GM18873 (cell line): Measurements from ENCODE around the gene NT5DC4.
"Not testable (repeated sequence)": the region's sequence is repeated elsewhere in the genome, so short reads cannot be mapped to it uniquely, and the experiment has no call there.

Experiments used
- ATAC-seq: cut with Tn5 transposase; IDR thresholded peaks from one replicate; pipeline ENCODE4 v1.9.1; 2021; ENCODE audit warnings: mild to moderate bottlenecking, moderate library complexity, moderate number of reproducible peaks; ENCODE audit not compliant: unreplicated experiment, low FRiP score

NT5DC4 gene

DNA sequence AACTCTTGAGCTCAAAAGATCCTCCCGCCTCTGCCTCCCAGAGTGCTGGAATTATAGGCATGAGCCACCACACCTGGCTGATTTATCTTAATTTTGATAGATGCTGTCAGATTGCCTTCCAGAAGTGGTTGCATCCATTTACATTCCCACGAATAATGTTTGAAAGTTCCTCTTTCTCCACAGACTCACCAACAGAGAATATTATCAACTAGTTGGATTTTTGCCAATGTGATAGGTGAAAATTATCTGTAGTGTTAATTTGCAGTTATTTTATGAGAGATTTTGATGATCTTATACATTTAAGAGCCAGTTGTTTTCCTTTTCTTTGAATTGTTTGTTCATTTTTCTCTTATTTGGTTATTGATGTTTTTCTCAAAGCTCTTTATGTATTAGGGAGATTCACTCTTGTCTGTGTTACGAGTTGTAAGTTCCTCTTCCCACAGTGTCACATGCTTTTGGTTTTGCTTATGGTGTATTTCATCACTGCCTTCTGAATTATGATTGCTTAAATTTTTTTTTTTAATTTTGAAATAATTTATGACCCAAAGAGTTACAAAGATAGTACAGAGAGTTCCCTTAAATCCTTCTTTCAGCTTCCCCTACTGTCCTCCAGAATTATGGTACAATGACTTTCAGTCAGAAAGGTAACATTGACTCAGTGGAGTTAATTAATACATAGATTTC, 20.7 kb upstream of the NT5DC4 start:
- ATAC-seq, result no peak

DNA sequence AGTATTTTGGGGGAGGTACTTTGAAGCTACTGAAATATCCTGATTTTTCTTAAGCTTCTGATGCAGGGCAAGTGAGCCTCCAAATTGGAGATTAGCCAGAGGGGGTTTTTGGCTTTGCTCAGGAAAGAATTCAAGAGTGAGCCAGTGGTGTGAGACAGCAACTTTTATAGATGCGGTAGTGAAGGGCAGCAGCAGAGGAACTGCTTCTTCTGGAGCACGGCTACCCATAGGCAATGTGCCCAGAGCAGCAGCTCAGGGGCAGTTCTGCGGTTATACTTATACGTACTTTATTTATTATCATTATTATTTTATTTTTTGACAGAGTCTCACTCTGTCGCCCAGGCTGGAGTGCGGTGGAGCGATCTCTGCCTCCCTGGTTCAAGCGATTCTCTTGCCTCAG, 19.8 kb upstream of the NT5DC4 start:
- ATAC-seq, result no peak

DNA sequence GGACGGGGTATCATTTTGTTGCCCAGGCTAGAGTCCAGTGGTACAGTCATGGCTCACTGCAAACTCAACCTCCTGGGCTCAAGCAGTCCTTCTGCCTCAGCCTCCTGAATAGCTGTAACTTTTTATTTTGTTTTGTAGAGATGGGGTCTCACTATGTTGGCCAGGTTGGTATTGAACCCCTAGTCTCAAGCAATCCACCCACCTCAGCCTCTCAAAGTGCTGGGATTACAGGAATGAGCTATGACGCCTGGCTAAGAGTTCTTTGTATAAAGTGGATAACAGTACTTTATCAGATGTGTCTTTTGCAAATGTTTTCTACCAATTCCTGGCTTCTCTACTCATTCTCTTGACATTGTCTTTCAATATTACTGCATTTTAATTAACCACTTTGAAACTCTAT, 17.1 kb upstream of the NT5DC4 start:
- ATAC-seq, result no peak

DNA sequence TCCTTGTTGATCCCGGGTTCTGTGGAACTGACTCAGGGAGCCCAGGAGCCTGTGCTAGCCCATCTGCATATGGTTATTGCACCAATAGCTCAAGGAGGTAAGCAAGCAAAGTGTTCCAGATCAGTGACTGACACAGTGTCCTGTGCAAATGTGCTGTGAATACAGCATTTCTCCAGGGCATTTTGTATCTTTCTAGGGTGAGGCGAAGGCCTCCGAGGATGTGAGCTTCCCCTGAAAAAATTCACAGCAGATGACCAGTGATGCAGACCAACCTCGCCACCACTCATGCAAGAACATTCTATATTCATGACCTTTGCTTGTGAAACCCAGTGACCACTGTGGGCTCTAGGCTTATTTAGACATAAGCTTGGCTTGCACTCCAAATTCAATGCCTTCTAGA, 15.2 kb upstream of the NT5DC4 start:
- no peak for ATAC-seq

- ATAC-seq, result no peak
Observed at GRCh38 chr2:112706170-112706664, 14.6 kb upstream of the NT5DC4 start.

GRCh38 chr2:112706947-112707346, 13.9 kb upstream of the NT5DC4 start:
- not testable (repeated sequence) for ATAC-seq

DNA sequence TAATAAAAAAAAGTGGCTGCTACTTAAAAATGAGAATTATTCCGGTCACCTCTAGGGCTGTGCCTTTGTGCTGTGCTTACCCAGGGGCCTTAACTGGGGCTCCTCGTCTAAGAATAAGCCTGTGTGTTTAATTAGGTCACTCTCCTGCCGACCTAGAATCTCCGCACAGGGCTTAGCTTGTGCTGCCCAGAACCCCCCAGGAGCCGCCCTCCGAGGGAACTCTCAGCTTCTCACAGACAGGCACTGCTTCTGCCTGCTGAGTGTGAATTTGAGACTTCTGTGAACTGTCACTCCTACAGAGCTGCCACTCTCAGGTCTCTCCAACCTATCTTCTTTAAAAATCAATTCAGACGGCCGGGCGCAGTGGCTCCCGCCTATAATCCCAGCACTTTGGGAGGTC, 11.9 kb upstream of the NT5DC4 start:
- no peak for ATAC-seq

DNA sequence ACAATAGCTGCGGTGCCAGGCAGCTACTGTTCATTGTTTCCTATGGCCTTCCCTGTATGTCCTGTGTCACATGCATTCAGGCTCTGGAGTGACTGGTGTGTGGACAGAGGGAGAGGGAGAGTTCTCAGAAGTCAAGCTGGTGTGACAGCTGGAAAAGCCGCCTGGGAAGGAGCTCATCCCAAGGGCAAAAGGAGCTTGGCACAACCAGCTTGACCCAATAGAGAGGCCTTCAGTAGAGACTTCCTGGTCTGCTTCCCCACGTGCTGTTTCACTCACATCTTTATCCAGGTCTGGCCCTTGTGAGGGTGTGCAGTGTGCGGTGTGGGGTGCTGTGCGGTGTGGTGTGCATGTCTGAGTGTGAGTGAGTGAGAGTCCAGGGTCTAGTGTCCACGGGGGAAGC, 11.1 kb upstream of the NT5DC4 start:
- no peak for ATAC-seq

- no peak for ATAC-seq
Observed at GRCh38 chr2:112710956-112711750, 9.7 kb upstream of the NT5DC4 start.

- no peak for ATAC-seq
Observed at GRCh38 chr2:112712465-112712864, 8.4 kb upstream of the NT5DC4 start.

- ATAC-seq, result no peak
Observed at GRCh38 chr2:112712903-112713584, 7.8 kb upstream of the NT5DC4 start.

- ATAC-seq, result no peak
Observed at GRCh38 chr2:112713585-112713925, 7.3 kb upstream of the NT5DC4 start.

DNA sequence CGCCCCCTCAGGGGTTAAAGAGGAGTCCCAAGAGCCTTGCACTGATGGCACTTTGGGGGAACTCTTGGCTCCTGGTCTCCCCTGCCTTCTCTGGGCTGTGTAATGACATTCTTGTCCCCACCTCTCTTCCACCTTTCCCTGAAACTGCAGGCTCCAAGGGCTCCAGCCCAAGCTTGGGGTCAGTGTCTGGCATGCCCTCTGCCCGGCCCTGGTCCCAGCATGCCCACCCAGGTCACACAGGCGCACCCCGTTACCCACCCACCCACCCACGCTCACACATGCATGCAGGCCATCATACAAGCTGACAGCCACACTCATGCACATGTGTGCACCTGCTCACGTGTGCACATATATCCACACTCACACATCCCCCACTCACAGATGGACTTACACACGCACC, 6.9 kb upstream of the NT5DC4 start:
- ATAC-seq, result no peak

DNA sequence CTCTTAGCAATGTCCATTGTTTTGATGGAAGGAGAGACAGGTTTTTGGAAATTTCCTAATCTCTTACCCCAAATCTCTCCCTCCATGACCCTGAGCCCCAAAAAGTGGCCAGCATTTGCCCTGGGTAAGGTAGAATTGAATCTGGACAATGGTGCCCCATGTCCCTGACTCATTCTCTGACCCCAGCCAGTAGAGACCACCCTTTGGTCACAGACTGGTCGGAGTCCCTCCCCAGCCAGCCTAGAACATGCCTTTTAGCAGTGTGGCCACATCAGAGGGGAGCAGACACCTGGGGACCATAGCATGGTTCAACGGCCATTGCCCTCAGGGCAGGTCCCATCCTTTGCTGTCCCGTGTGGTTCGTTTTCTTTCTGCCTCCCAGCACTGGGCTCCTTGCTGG, 6.5 kb upstream of the NT5DC4 start:
- ATAC-seq, result no peak

DNA sequence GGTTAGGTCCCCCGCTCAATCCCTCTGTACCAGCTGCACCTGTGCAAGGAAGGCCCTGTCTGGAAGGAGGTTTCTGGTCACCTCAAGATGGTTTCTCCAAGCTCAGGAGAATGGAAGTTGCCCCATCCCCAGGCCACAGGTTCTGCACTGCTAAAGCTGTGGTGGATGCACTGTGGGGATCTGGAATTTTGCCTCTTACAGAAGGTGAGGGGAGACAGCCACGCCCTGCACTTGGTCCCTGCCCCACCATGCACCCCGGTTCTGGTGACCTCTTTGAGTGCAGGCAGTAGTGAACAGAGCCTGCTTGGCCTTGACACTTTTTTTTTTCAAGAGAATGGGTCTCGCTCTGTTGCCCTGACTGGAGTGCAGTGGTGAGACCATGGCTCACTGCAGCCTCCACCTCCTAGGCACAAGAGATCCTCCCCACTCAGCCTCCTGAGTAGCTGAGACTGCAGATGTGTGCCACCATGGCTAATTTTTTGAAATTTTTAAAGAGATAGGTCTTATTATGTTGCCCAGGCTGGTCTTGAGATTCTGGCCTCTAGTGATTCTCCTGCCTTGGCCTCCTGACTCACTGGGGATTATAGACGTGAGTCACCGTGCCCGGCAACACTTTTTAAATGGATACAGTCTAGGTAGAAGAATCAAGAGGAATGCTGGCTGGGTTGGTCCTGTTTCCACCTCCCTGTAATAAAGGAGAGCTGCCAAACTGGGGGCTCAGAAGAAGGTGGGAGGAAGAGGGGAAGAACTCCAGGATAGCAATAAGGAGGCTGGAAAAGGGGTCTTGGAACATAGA, 5.8 kb upstream of the NT5DC4 start:
- ATAC-seq, result no peak

GRCh38 chr2:112716094-112716493, 4.7 kb upstream of the NT5DC4 start:
- ATAC-seq, result not testable (repeated sequence)

DNA sequence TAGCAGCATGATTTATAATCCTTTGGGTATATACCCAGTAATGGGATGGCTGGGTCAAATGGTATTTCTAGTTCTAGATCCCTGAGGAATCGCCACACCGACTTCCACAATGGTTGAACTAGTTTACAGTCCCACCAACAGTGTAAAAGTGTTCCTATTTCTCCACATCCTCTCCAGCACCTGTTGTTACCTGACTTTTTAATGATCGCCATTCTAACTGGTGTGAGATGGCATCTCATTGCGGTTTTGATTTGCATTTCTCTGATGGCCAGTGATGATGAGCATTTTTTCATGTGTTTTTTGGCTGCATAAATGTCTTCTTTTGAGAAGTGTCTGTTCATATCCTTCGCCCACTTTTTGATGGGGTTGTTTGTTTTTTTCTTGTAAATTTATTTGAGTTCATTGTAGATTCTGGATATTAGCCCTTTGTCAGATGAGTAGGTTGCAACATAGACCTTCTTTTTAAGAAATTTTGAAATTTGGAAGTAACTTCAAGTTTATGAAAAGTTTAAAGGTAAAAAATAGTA, 3.9 kb upstream of the NT5DC4 start:
- ATAC-seq, result not testable (repeated sequence)

- ATAC-seq, result no peak
Observed at GRCh38 chr2:112718863-112719370, 1.9 kb upstream of the NT5DC4 start.

DNA sequence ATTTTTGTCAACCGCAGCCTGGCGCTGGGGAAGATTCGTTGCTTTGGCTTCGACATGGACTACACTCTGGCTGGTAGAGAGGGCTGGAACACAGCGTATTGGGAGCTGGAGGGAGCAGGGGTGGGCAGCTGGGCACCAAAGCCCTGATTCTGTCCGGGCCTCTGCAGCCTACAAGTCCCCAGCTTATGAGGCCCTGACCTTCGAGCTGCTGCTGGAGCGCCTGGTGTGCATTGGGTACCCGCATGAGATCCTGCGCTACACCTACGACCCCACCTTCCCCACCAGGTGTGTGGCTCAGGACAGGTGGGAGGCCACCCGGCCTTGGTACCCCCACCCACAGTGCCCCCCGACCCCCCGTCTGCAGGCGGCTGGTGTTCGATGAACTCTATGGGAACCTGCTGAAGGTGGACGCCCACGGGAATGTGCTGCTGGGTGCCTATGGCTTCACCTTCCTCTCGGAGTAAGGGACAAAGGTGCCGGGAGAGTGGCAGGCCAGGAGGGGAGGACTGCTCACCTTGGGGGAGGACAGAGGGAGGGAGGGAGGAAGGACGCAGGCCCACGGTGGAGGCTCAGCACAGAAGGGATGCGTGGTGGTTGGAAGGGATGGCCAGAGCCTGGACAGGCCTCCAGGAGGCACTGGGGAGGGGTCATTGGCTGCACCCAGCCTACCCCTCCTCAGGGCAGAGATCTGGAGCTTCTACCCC, 1.2 kb downstream of the NT5DC4 start:
- no peak for ATAC-seq
